ENCODE results near the gene ATF7.

ATF7 gene

GRCh38 chr12:53474077-53474476, 152.1 kb downstream of the ATF7 start (continued):
- TF ChIP-seq TSHZ2 (CRISPR knock-in tag; IDR thresholded peaks at IDR 0.05) (no peak), ESRRG (CRISPR knock-in tag; IDR thresholded peaks at IDR 0.05) (no peak), ISL1 (CRISPR knock-in tag; IDR thresholded peaks at IDR 0.05) (no peak), ARNTL (CRISPR knock-in tag; IDR thresholded peaks at IDR 0.05; ENCODE audit: borderline replicate concordance, low read depth) (no peak)

GRCh38 chr12:53472056-53472582, 154.1 kb downstream of the ATF7 start:
- TF ChIP-seq POU6F1 (CRISPR knock-in tag; IDR thresholded peaks at IDR 0.05; ENCODE audit: borderline replicate concordance, low read depth) = no peak
- no peak for TF ChIP-seq ZFP3 (CRISPR knock-in tag; IDR thresholded peaks at IDR 0.05)
- no peak for TF ChIP-seq OSR1 (CRISPR knock-in tag; IDR thresholded peaks at IDR 0.05)
- TF ChIP-seq TCF4 (CRISPR knock-in tag; IDR thresholded peaks at IDR 0.05; ENCODE audit: borderline replicate concordance) = no peak
- TF ChIP-seq CSDC2 (CRISPR knock-in tag; IDR thresholded peaks at IDR 0.05) = no peak
- no peak for TF ChIP-seq BACH2 (CRISPR knock-in tag; IDR thresholded peaks at IDR 0.05; ENCODE audit: borderline replicate concordance)
- no peak for TF ChIP-seq ZNF565 (CRISPR knock-in tag; conservative IDR thresholded peaks at IDR 0.05; ENCODE audit: low read depth)
- no peak for TF ChIP-seq PATZ1 (CRISPR knock-in tag; IDR thresholded peaks at IDR 0.05; ENCODE audit: borderline replicate concordance)
- no peak for TF ChIP-seq ISL1 (CRISPR knock-in tag; IDR thresholded peaks at IDR 0.05)
- no peak for TF ChIP-seq TOX (CRISPR knock-in tag; IDR thresholded peaks at IDR 0.05; ENCODE audit: borderline replicate concordance)
- TF ChIP-seq CSRNP3 (CRISPR knock-in tag; IDR thresholded peaks at IDR 0.05) = no peak
- no peak for TF ChIP-seq SNAI2 (CRISPR knock-in tag; IDR thresholded peaks at IDR 0.05)
- no peak for TF ChIP-seq ZC3H10 (CRISPR knock-in tag; IDR thresholded peaks at IDR 0.05)
- TF ChIP-seq RARB (CRISPR knock-in tag; IDR thresholded peaks at IDR 0.05) = no peak
- TF ChIP-seq ZFP30 (CRISPR knock-in tag; IDR thresholded peaks at IDR 0.05) = no peak
- no peak for TF ChIP-seq ZNF8 (CRISPR knock-in tag; IDR thresholded peaks at IDR 0.05)
- TF ChIP-seq ZNF70 (CRISPR knock-in tag; IDR thresholded peaks at IDR 0.05) = no peak
- TF ChIP-seq ESRRG (CRISPR knock-in tag; IDR thresholded peaks at IDR 0.05) = no peak
- TF ChIP-seq TSHZ2 (CRISPR knock-in tag; IDR thresholded peaks at IDR 0.05) = no peak
- no peak for ATAC-seq

- TF ChIP-seq GLIS3 (CRISPR knock-in tag; IDR thresholded peaks at IDR 0.05) (no peak), CSRNP3 (CRISPR knock-in tag; IDR thresholded peaks at IDR 0.05) (no peak), TOX (CRISPR knock-in tag; IDR thresholded peaks at IDR 0.05; ENCODE audit: borderline replicate concordance) (no peak), ESRRG (CRISPR knock-in tag; IDR thresholded peaks at IDR 0.05) (no peak)
- ATAC-seq = no peak
Measured at GRCh38 chr12:53468282-53468681, 157.9 kb downstream of the ATF7 start.
